ENCODE data around the gene ECE1.

The ECE1 gene

DNA sequence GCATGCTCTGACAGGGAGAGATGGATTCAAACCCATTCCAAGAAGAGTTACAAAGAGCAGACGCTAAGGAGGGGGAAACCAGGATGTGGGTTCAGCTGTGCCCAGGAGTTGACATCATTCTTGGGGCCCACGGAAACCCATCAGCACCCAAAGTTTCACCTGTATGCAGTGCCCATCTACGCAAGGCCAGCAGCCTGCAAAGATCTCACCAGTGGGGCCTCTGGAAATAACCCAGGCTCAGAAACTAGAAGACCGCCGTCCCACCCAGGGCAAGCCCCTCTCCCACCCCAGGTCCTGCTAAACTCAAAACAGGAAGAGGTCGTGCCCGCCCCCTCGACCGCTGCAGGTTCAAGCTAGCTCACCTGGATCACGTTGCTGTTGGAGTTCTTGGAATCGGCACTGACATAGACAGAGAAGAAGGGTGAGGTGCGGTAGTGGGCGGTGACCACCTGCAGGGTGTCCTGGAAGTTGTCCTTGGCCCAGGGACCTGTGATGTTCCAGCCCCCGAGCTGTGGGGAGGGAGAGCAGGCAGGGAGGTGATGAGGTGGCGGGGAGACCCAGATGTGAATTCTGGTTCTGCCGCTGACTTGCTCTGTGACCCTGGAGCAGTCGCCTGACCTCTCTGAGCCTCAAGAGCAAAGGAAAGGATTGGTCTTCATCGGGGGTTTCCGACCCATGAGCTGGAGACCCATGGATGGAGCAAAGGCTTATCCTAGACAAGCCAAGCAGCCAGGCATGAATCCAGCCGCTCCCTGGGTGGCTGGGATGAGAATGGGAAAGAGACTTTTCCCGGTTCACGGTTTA, 31.7 kb downstream of the ECE1 start:
- DNase-seq (ENCODE audit: low read depth), result no peak
- TF ChIP-seq, protein P1, sequence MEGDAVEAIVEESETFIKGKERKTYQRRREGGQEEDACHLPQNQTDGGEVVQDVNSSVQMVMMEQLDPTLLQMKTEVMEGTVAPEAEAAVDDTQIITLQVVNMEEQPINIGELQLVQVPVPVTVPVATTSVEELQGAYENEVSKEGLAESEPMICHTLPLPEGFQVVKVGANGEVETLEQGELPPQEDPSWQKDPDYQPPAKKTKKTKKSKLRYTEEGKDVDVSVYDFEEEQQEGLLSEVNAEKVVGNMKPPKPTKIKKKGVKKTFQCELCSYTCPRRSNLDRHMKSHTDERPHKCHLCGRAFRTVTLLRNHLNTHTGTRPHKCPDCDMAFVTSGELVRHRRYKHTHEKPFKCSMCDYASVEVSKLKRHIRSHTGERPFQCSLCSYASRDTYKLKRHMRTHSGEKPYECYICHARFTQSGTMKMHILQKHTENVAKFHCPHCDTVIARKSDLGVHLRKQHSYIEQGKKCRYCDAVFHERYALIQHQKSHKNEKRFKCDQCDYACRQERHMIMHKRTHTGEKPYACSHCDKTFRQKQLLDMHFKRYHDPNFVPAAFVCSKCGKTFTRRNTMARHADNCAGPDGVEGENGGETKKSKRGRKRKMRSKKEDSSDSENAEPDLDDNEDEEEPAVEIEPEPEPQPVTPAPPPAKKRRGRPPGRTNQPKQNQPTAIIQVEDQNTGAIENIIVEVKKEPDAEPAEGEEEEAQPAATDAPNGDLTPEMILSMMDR (conservative IDR thresholded peaks at IDR 0.05; ENCODE audit: control insufficient read depth, insufficient read depth, low read depth, low read length), result no peak
- H3K4me3 ChIP-seq (ENCODE audit: control insufficient read depth, low read depth, low read length), result no peak overlapping the region

DNA sequence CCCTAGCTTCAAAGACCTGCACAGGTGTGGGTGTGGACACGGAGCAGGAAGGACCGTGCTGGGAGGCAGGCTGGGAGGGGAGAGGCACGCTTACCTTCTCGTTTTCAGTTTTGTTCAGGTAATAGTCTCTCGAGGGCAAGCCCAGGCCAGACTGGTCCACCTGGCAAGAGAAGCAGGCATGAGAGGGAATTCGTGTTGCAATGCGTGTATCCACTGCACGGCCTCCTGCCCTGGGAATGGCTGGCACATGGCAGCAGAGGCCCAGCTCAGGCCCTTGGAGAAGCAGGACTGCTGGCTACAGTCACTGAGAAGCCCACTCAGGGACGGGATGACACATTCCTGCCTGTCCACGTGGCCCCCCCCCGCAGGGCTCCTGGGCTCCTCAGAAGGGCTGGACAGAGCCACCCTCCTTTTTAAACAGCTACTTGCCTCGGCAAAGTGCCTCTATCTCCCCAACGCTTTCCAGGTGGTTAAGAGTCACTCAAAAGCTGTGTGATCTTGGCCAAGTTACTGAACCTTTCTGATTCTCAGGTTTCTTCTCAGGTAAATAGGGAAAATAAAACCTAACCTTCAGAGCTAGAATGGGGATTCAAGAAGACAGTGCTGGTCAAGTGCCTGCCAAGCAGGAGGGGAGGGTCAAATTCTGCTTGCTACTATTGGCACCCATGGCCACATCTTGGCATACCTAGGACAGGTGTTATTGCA, 32.7 kb downstream of the ECE1 start:
- DNase-seq (ENCODE audit: low read depth), result no peak
- H3K4me3 ChIP-seq (ENCODE audit: control insufficient read depth, low read depth, low read length), result no peak overlapping the region
- TF ChIP-seq, protein P1 (conservative IDR thresholded peaks at IDR 0.05; ENCODE audit: control insufficient read depth, insufficient read depth, low read depth, low read length), result no peak

DNA sequence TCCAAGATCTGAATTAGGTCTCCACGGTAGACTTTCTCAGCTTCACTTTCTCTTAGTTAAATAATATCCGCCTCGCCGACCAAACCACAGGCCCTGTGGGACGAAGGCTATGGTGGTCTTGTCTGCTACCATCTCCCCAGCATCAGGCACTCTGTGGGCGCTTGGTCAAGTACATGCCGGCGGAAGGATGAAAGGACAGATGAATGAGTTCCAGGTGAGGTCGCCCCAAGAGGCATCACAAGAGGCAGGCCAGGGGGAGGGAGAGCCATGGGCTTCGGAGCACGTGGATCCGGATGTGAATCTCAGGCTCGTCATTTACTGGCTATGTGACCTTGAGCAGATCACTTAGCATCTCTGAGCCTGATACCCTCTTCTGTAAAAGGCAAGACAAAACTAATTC, 33.5 kb downstream of the ECE1 start:
- TF ChIP-seq, protein P1 (conservative IDR thresholded peaks at IDR 0.05; ENCODE audit: control insufficient read depth, insufficient read depth, low read depth, low read length), result no peak
- DNase-seq (ENCODE audit: low read depth), result no peak
- no peak overlapping the region for H3K4me3 ChIP-seq (ENCODE audit: control insufficient read depth, low read depth, low read length)

DNA sequence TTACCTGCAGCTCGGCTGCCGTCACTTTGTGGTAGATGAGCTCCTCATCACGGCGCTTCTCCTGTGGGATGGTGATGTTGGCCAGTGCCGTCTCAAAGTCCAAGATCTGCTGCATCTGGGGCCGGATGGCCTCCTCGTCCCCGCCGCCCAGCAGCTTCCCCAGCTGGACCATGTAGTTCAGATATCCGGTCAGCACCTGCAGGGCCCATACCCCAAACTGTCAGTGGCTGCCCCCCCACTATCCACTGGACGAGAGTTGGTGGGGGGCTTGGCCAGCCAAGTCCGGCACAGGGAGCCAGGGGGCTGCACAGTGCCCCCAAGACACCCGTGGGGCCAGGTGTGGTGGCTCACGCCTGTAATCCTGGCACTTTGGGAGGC, 34.3 kb downstream of the ECE1 start:
- DNase-seq (ENCODE audit: low read depth), result no peak
- TF ChIP-seq, protein P1 (conservative IDR thresholded peaks at IDR 0.05; ENCODE audit: control insufficient read depth, insufficient read depth, low read depth, low read length), result no peak
- no peak overlapping the region for H3K4me3 ChIP-seq (ENCODE audit: control insufficient read depth, low read depth, low read length)

DNA sequence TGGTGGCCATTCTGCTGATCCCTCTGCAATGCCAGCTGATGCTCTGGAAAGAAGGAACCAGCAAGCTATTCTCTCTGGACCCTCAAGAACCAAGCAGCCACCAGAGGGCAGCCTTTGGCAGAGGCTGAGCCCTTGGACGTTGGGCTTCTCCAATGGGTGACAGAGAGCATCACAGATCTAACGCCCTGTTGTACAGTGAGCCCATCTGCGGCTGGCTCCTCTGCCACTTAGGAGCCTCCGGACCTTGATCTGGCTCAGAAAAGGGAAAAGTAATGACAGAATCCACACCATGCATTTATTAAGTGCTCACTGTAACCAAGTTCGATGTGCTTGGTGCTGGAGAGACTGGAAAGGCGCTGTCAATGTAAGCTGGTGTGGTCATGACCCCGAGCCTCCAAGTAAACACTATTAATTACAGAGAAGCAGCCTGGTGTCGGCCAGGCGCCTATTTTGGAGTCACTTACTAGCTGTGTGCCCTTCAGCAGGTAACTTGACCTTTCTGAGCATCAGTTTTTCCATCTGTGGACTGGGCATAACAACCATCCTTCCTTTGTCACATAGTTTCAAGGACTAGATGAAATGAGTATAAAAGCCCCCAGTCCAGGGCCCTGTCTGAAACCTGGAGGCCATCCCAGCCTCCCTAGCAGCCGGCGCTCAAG, 34.9 kb downstream of the ECE1 start:
- no peak overlapping the region for H3K4me3 ChIP-seq (ENCODE audit: control insufficient read depth, low read depth, low read length)
- DNase-seq (ENCODE audit: low read depth), result peak; percentile 85
- TF ChIP-seq, protein P1 (conservative IDR thresholded peaks at IDR 0.05; ENCODE audit: control insufficient read depth, insufficient read depth, low read depth, low read length), result peak; percentile 93

DNA sequence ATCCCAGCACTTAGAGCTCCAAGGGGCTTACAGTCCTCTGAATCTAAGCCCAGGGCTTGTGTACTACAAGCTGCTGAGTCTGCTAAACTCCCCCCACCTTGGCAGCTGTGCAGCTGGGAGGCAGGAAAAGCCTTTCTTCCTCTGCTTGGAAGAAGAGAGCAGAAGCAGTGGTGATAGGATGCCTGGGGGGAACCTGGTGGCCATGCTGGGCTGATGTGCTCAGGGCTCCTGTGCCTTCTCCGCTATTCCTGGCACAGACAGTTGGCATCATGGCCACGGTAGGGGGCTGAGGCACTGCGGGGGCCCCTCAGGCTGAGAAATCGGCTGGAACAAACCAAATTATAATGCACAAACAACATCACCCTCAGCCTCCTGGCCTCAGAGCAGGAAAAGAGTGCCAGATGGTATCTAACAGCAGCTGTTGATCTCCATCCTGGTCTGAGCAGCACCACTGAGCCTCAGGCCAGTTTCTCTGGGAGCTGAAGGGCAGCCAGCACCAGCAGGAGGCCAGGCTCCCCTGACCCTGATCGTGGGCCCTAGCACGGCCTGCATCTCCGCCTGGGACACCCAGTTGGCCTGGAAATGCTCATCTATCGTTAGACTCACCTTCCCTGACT, 35.8 kb downstream of the ECE1 start:
- TF ChIP-seq, protein P1 (conservative IDR thresholded peaks at IDR 0.05; ENCODE audit: control insufficient read depth, insufficient read depth, low read depth, low read length), result no peak
- peak; percentile 65 for DNase-seq (ENCODE audit: low read depth)
- no peak overlapping the region for H3K4me3 ChIP-seq (ENCODE audit: control insufficient read depth, low read depth, low read length)
